Chondrocyte (in vitro differentiated cells): ENCODE results near the gene REEP6. TPM values are rescaled to one million over a fixed set of nuclear protein-coding genes. Genes with fewer than 3 reads are reported as not detected.
"Not testable (repeated sequence)": the region's sequence is repeated elsewhere in the genome, so short reads cannot be mapped to it uniquely, and the experiment has no call there.

Experiments used
- DNase-seq: peaks from one replicate; pipeline ENCODE4 v3.0.0; 2021; ENCODE audit warnings: mixed read lengths, low spot score
- H3K27ac Mint-ChIP-seq: one replicate; pipeline ENCODE4 v1.8.0; 2021; ENCODE audit warnings: mild to moderate bottlenecking, moderate library complexity, mixed read lengths; ENCODE audit not compliant: unreplicated experiment
- H3K27me3 Mint-ChIP-seq: 2 replicates; pipeline ENCODE4 v1.8.0; 2021; ENCODE audit warnings: low read depth, mixed read lengths
- H3K36me3 Mint-ChIP-seq: 2 replicates; pipeline ENCODE4 v1.8.0; 2021; ENCODE audit warnings: low read depth, mixed read lengths
- H3K4me1 Mint-ChIP-seq: 2 replicates; pipeline ENCODE4 v1.8.0; 2021; ENCODE audit warnings: low read depth, mild to moderate bottlenecking, mixed read lengths
- H3K4me3 Mint-ChIP-seq: one replicate; pipeline ENCODE4 v1.8.0; 2021; ENCODE audit warnings: mild to moderate bottlenecking, moderate library complexity, mixed read lengths; ENCODE audit not compliant: unreplicated experiment
- H3K9me3 Mint-ChIP-seq: 2 replicates; pipeline ENCODE4 v1.8.0; 2021; ENCODE audit warnings: low read depth, mixed read lengths
- total RNA-seq: library from RNA; stranded (reverse); gene quantifications from 3 replicates; pipeline ENCODE4 v1.2.1, GENCODE V29; 2021
- TF ChIP-seq, protein P1 (sequence below): fragments of 200-600 bp; sonication (generic); IDR thresholded peaks from 2 replicates; pipeline ENCODE4 v1.5.0; 2021; ENCODE audit warnings: antibody characterized with exemption, mild to moderate bottlenecking, moderate library complexity

The REEP6 gene
- total RNA-seq, 1 donor from 2014 or later: 2.8 TPM

DNA sequence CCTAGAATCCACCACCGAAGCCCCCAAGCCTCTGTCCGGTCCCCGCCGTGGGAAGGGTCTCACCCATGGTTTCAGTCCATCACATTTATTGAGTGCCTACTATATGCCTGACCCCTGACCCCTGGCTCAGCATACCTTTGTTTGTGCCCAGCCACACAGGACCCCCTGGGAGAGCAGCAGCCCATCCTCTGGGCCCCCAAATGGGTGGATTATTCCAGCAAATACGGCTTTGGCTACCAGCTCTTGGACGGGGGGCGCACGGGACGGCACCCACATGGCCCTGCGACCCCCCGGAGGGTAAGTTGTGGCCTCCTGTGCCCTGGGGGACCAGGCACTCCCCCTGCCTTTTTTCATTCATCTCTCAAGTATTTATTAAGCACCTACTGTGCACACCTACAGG is 40.6 kb downstream of the REEP6 start:
- H3K27ac Mint-ChIP-seq: no peak overlapping the region
- TF ChIP-seq, protein P1, sequence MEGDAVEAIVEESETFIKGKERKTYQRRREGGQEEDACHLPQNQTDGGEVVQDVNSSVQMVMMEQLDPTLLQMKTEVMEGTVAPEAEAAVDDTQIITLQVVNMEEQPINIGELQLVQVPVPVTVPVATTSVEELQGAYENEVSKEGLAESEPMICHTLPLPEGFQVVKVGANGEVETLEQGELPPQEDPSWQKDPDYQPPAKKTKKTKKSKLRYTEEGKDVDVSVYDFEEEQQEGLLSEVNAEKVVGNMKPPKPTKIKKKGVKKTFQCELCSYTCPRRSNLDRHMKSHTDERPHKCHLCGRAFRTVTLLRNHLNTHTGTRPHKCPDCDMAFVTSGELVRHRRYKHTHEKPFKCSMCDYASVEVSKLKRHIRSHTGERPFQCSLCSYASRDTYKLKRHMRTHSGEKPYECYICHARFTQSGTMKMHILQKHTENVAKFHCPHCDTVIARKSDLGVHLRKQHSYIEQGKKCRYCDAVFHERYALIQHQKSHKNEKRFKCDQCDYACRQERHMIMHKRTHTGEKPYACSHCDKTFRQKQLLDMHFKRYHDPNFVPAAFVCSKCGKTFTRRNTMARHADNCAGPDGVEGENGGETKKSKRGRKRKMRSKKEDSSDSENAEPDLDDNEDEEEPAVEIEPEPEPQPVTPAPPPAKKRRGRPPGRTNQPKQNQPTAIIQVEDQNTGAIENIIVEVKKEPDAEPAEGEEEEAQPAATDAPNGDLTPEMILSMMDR: no peak
- no peak overlapping the region for H3K4me3 Mint-ChIP-seq
- peaks cover 7% of the 10 kb centered on the region for H3K27me3 Mint-ChIP-seq
- peaks cover 3% of the 10 kb centered on the region for H3K36me3 Mint-ChIP-seq
- H3K9me3 Mint-ChIP-seq: no peaks in the 10 kb centered on the region
- no peaks in the 10 kb centered on the region for H3K4me1 Mint-ChIP-seq
- no peak for DNase-seq

DNA sequence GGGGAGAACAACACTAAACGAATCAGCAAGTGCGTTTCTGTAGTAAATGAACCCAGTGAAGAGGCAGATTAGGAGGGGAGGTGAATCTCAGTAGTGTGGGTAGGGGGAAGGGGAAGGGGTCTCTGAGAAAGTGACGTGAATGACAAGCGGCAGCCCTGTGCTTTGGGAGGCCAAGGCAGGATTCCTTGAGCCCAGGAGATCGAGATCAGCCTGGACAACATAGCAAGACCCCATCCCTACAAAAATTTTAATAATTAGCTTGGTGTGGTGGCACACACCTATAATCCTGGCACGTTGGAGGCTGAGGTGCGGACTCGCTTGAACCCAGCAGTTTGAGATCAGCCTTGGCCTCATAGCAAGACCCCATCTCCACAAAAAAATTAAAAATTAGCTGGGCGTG is 41.0 kb downstream of the REEP6 start:
- peaks cover 6% of the 10 kb centered on the region for H3K27me3 Mint-ChIP-seq
- TF ChIP-seq, protein P1: no peak
- peaks cover 3% of the 10 kb centered on the region for H3K36me3 Mint-ChIP-seq
- no peak overlapping the region for H3K27ac Mint-ChIP-seq
- DNase-seq: no peak
- H3K4me1 Mint-ChIP-seq: no peaks in the 10 kb centered on the region
- no peak overlapping the region for H3K4me3 Mint-ChIP-seq
- no peaks in the 10 kb centered on the region for H3K9me3 Mint-ChIP-seq

DNA sequence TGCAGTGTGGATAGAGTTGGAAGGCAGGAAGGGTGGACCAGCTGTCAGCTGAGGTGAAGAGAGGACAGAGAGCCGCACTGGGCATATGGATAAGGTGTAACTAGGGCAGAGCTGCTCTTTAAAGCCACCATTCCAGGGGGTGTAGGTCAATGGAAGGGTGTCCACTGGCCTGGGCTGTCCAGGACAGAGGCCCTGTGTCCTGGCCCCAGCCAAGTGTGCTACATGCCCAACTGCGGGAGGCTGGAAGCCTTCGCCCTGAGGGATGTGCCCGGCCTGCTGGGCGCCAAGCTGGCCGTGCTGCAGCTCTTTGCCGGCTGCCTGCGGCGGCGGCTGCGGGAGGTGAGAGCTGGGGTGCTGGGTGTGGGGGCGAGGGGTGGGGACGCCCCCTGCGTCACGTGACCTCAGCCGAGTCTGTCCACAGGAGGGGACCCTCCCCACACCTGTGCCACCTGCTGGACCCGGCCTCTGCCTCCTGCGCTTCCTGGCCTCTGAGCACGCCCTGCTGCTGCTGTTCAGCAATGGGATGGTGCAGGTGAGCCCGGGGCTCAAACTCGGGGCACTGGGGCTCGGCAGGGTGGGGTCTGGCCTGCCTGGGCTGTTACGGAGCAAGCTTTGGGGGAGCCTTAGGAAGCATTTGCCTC is 42.6 kb downstream of the REEP6 start:
- Mint-ChIP-seq H3K9me3 (no peaks in the 10 kb centered on the region), H3K36me3 (peaks cover 3% of the 10 kb centered on the region), H3K27me3 (peaks cover 4% of the 10 kb centered on the region), H3K4me3 (no peak overlapping the region), H3K4me1 (peaks cover under 1% of the 10 kb centered on the region), H3K27ac (no peak overlapping the region)
- TF ChIP-seq, protein P1: no peak
- DNase-seq: no peak

DNA sequence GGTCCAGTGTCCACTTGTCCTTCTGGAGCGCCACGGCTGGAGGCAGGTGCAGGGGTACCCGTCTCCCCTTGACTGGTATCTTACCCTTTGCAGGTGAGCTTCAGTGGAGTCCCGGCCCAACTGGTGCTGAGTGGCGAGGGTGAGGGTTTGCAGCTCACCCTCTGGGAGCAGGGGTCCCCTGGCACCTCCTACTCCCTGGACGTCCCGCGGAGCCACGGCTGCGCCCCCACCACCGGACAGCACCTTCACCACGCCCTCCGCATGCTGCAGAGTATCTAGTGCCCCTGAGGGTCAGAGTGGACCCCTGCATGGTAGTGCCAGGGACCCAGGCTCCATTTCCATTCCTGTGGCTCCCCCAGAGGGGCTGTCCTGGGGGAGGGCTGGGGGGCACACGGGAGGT is 44.0 kb downstream of the REEP6 start:
- H3K4me3 Mint-ChIP-seq: no peak overlapping the region
- no peak for DNase-seq
- H3K4me1 Mint-ChIP-seq: peaks cover 5% of the 10 kb centered on the region
- no peak overlapping the region for H3K27ac Mint-ChIP-seq
- TF ChIP-seq, protein P1: no peak
- H3K36me3 Mint-ChIP-seq: peaks cover 3% of the 10 kb centered on the region
- H3K9me3 Mint-ChIP-seq: no peaks in the 10 kb centered on the region
- peaks cover 3% of the 10 kb centered on the region for H3K27me3 Mint-ChIP-seq

DNA sequence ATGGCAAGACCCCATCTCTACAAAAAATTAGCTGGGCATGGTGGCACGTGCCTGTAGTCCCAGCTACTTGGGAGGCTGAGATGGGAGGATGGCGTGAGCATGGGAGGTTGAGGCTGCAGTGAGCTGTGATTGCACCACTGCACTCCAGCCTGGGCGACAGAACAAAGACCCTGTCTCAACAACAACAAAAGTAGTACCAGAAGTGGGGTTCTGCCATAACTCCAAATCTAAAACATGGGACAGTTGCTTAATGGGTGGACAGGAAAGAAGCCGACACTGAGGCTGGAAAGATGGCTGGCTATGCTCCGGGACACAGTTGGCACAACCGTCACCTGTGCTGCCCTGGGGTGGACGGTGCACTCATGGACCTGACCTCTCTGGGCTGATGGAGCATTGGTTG is 44.7 kb downstream of the REEP6 start:
- not testable (repeated sequence) for H3K9me3 Mint-ChIP-seq, H3K36me3 Mint-ChIP-seq, H3K4me1 Mint-ChIP-seq, DNase-seq, H3K4me3 Mint-ChIP-seq, H3K27ac Mint-ChIP-seq, H3K27me3 Mint-ChIP-seq

DNA sequence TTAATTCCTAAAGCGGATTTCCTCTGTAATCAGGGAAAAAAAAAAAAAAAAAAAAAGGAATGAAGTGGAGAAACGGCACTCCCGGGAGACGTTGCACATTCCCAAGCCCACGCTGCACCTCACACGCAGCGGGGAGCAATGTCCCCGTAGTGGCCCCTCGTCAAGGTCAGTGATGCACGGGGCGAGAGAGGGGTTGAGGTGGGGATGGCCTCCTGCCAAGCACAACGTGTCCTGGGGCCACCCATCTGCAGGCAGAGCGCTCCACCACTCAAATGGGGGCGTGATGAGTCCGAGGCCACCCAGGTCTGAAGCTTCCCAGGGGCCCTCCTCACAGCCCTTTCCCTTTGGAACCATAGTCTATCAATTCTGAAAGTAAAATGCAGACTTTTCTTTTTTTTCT is 48.0 kb downstream of the REEP6 start:
- H3K36me3 Mint-ChIP-seq: peaks cover 4% of the 10 kb centered on the region
- TF ChIP-seq, protein P1: no peak
- peaks cover 5% of the 10 kb centered on the region for H3K4me1 Mint-ChIP-seq
- no peaks in the 10 kb centered on the region for H3K9me3 Mint-ChIP-seq
- no peak for DNase-seq
- no peak overlapping the region for H3K27ac Mint-ChIP-seq
- no peak overlapping the region for H3K4me3 Mint-ChIP-seq
- H3K27me3 Mint-ChIP-seq: peaks cover 6% of the 10 kb centered on the region

DNA sequence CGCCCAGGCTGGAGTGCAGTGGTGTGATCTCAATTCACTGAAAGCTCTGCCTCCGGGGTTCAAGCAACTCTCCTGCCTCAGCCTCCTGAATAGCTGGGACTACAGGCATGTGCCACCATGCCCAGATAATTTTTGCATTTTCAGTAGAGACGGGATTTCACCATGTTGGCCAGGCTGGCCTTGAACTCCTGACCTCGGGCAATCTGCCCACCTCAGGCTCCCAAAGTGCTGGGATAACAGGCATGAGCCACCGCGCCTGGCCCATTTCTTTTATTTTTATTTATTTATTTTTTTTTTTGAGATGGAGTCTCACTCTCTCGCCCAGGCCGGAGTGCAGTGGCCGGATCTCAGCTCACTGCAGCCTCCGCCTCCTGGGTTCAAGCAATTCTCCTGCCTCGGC is 48.8 kb downstream of the REEP6 start:
- H3K27me3 Mint-ChIP-seq, H3K9me3 Mint-ChIP-seq, H3K4me1 Mint-ChIP-seq, H3K36me3 Mint-ChIP-seq, H3K27ac Mint-ChIP-seq, H3K4me3 Mint-ChIP-seq, DNase-seq: not testable (repeated sequence)
